H9 (cell line): ENCODE results near the gene CPT1B. TPM values are rescaled to one million over a fixed set of nuclear protein-coding genes. Genes with fewer than 3 reads are reported as not detected.

Experiments
- DNase-seq: peaks from one replicate; pipeline ENCODE4 v3.0.0-alpha.2; 2017
- H2AFZ ChIP-seq: one replicate; pipeline ENCODE4 v1.6.1; 2013; ENCODE audit warnings: mild to moderate bottlenecking, low read length, control low read depth, moderate library complexity
- H2AK5ac ChIP-seq: 2 replicates; pipeline ENCODE4 v1.6.1; 2013; ENCODE audit warnings: low read length, control low read depth, mixed read lengths; ENCODE audit not compliant: insufficient read length
- H2BK120ac ChIP-seq: one replicate; pipeline ENCODE4 v1.6.1; 2013; ENCODE audit warnings: low read depth, mild to moderate bottlenecking, low read length, control low read depth, inconsistent platforms; ENCODE audit not compliant: poor library complexity, severe bottlenecking
- H2BK12ac ChIP-seq: 2 replicates; pipeline ENCODE4 v1.6.1; 2013; ENCODE audit warnings: low read length, control low read depth, mixed read lengths, low read depth; ENCODE audit not compliant: insufficient read length
- H2BK15ac ChIP-seq: 2 replicates; pipeline ENCODE4 v1.6.1; 2013; ENCODE audit warnings: low read depth, low read length, control low read depth
- H2BK20ac ChIP-seq: one replicate; pipeline ENCODE4 v1.6.1; 2013; ENCODE audit warnings: low read depth, mild to moderate bottlenecking, low read length, control low read depth, inconsistent platforms; ENCODE audit not compliant: poor library complexity, severe bottlenecking
- H2BK5ac ChIP-seq: 2 replicates; pipeline ENCODE4 v1.6.1; 2013; ENCODE audit warnings: low read length, control low read depth, mixed read lengths; ENCODE audit not compliant: insufficient read length
- H3K14ac ChIP-seq: 2 replicates; pipeline ENCODE4 v1.6.1; 2013; ENCODE audit warnings: low read length, control low read depth; ENCODE audit not compliant: insufficient read depth
- H3K18ac ChIP-seq: 2 replicates; pipeline ENCODE4 v1.6.1; 2013; ENCODE audit warnings: low read depth, mild to moderate bottlenecking, mixed read lengths, low read length, control low read depth; ENCODE audit not compliant: insufficient read length
- H3K23ac ChIP-seq: 2 replicates; pipeline ENCODE4 v1.6.1; 2013; ENCODE audit warnings: low read length, control low read depth, mixed read lengths, low read depth; ENCODE audit not compliant: insufficient read length
- H3K23me2 ChIP-seq: 2 replicates; pipeline ENCODE4 v1.6.1; 2013; ENCODE audit warnings: low read depth, mild to moderate bottlenecking, mixed read lengths, low read length, control low read depth; ENCODE audit not compliant: insufficient read length, poor library complexity, severe bottlenecking
- H3K27ac ChIP-seq: 2 replicates; pipeline ENCODE4 v1.5.1; 2013; ENCODE audit warnings: low read length, control low read depth, mixed read lengths, low read depth; ENCODE audit not compliant: insufficient read length
- H3K27me3 ChIP-seq: 2 replicates; pipeline ENCODE4 v1.6.1; 2013; ENCODE audit warnings: low read length, control low read depth, inconsistent platforms; ENCODE audit not compliant: insufficient read depth
- H3K4ac ChIP-seq: 2 replicates; pipeline ENCODE4 v1.6.1; 2013; ENCODE audit warnings: low read depth, mild to moderate bottlenecking, control low read depth, inconsistent platforms, low read length, moderate library complexity
- H3K4me1 ChIP-seq: 2 replicates; pipeline ENCODE4 v1.6.1; 2013; ENCODE audit warnings: low read length, control low read depth, inconsistent platforms; ENCODE audit not compliant: insufficient read depth
- H3K4me2 ChIP-seq: 2 replicates; pipeline ENCODE4 v1.6.1; 2013; ENCODE audit warnings: low read length, control low read depth, mixed read lengths; ENCODE audit not compliant: insufficient read length, insufficient read depth
- H3K56ac ChIP-seq: 2 replicates; pipeline ENCODE4 v1.6.1; 2013; ENCODE audit warnings: low read depth, mild to moderate bottlenecking, mixed read lengths, low read length, control low read depth; ENCODE audit not compliant: insufficient read length
- H3K79me1 ChIP-seq: 2 replicates; pipeline ENCODE4 v1.6.1; 2013; ENCODE audit warnings: low read depth, mild to moderate bottlenecking, moderate library complexity, low read length, control low read depth, inconsistent platforms; ENCODE audit not compliant: insufficient read depth, poor library complexity, severe bottlenecking
- H3K79me2 ChIP-seq: 2 replicates; pipeline ENCODE4 v1.6.1; 2013; ENCODE audit warnings: low read length, control low read depth, inconsistent platforms; ENCODE audit not compliant: insufficient read depth
- H3K9ac ChIP-seq: 2 replicates; pipeline ENCODE4 v1.6.1; 2013; ENCODE audit warnings: low read length, control low read depth, mixed read lengths; ENCODE audit not compliant: insufficient read length; ENCODE audit errors: extremely low read depth
- H3K9me3 ChIP-seq: one replicate; pipeline ENCODE4 v1.6.1; 2013; ENCODE audit warnings: low read depth, low read length, inconsistent platforms; ENCODE audit not compliant: control insufficient read depth
- H3T11ph ChIP-seq: one replicate; pipeline ENCODE4 v1.6.1; 2013; ENCODE audit warnings: mild to moderate bottlenecking, low read length, control low read depth, inconsistent platforms
- H4K20me1 ChIP-seq: one replicate; pipeline ENCODE4 v1.6.1; 2013; ENCODE audit not compliant: control insufficient read depth, insufficient read length, insufficient read depth
- H4K5ac ChIP-seq: 2 replicates; pipeline ENCODE4 v1.6.1; 2013; ENCODE audit warnings: low read depth, mild to moderate bottlenecking, mixed read lengths, low read length, control low read depth; ENCODE audit not compliant: insufficient read length
- H4K8ac ChIP-seq: replicated peaks from 2 replicates; pipeline ENCODE4 v1.6.1; 2013; ENCODE audit warnings: low read length, control low read depth, mixed read lengths, low read depth; ENCODE audit not compliant: insufficient read length
- H4K91ac ChIP-seq: 2 replicates; pipeline ENCODE4 v1.6.1; 2013; ENCODE audit warnings: low read depth, mild to moderate bottlenecking, moderate library complexity, mixed read lengths, low read length, control low read depth; ENCODE audit not compliant: insufficient read length
- H3K27ac Mint-ChIP-seq, 3 experiments: 2 replicates in 2 of 3; 3 replicates in 1 of 3; pipeline ENCODE4 v1.8.0; 2020 to 2021; ENCODE audit warnings: mixed read lengths in 3 of 3, mild to moderate bottlenecking in 1 of 3, moderate library complexity in 1 of 3
- H3K27me3 Mint-ChIP-seq: 2 replicates; pipeline ENCODE4 v1.8.0; 2021; ENCODE audit warnings: low read depth, mild to moderate bottlenecking, moderate library complexity, mixed read lengths
- H3K36me3 Mint-ChIP-seq, 3 experiments: 2 replicates in 2 of 3; 3 replicates in 1 of 3; pipeline ENCODE4 v1.8.0; 2020 to 2021; ENCODE audit warnings: low read depth in 3 of 3, mixed read lengths in 3 of 3; ENCODE audit not compliant: insufficient read depth in 1 of 3
- H3K4me1 Mint-ChIP-seq, 2 experiments: 2 replicates each; pipeline ENCODE4 v1.8.0; 2020; ENCODE audit warnings: mixed read lengths in 2 of 2
- H3K4me3 Mint-ChIP-seq, 2 experiments: 2 replicates in 1 of 2; 3 replicates in 1 of 2; pipeline ENCODE4 v1.8.0; 2020 to 2021; ENCODE audit warnings: mild to moderate bottlenecking in 2 of 2, mixed read lengths in 2 of 2, moderate library complexity in 1 of 2
- H3K9me3 Mint-ChIP-seq, 2 experiments: 2 replicates in 1 of 2; 3 replicates in 1 of 2; pipeline ENCODE4 v1.8.0; 2020; ENCODE audit warnings: mild to moderate bottlenecking in 2 of 2, mixed read lengths in 2 of 2, moderate library complexity in 1 of 2
- CTCF ChIP-seq: fragments of 200-600 bp; sonication (generic); conservative IDR thresholded peaks from 3 replicates; pipeline ENCODE4 v1.8.0; 2021; ENCODE audit warnings: antibody characterized with exemption, mild to moderate bottlenecking
- WGBS: extraction: QIAGEN DNeasy Blood & Tissue Kit; methylation state at CpG from one replicate; pipeline ENCODE4 v1.1.7; 2013; ENCODE audit warnings: missing lambda C conversion rate, low lambda C conversion rate, mixed read lengths; ENCODE audit not compliant: insufficient read length; ENCODE audit errors: extremely low coverage; 5-methylcytosine and 5-hydroxymethylcytosine counted together
- total RNA-seq: library from RNA; stranded (reverse); gene quantifications from 2 replicates; pipeline ENCODE4 v1.2.1, GENCODE V29; 2021

Gene CPT1B
- total RNA-seq, 1 experiment from 2014 or later = 65.7 TPM

- H3K9me3 ChIP-seq = no peaks in the 10 kb centered on the region
- no peaks in the 10 kb centered on the region for H3K23me2 ChIP-seq
- H3K9me3 Mint-ChIP-seq = no peaks in the 10 kb centered on the region
- no peaks in the 10 kb centered on the region for H3K79me2 ChIP-seq
- no CpG with 5 or more reads among the region's 11 CpGs for WGBS
- H3K27me3 ChIP-seq = no peaks in the 10 kb centered on the region
- H2BK12ac ChIP-seq = no peak overlapping the region
- no peak overlapping the region for H3K14ac ChIP-seq
- no peak overlapping the region for H3K4me2 ChIP-seq
- no peak overlapping the region for H2BK15ac ChIP-seq
- no peak overlapping the region for H3K9ac ChIP-seq
- H3K23ac ChIP-seq = no peak overlapping the region
- no peaks in the 10 kb centered on the region for H4K20me1 ChIP-seq
- TF ChIP-seq CTCF = no peak
- H3T11ph ChIP-seq = no peak overlapping the region
- no peaks in the 10 kb centered on the region; the same call in 1 of the 2 replicates for H3K27me3 Mint-ChIP-seq
- no peak overlapping the region for H4K8ac ChIP-seq
- H3K79me1 ChIP-seq = no peaks in the 10 kb centered on the region
- H3K27ac Mint-ChIP-seq = no peak overlapping the region
- H4K91ac ChIP-seq = no peak overlapping the region
- no peak overlapping the region for H3K56ac ChIP-seq
- no peaks in the 10 kb centered on the region for H3K4me1 Mint-ChIP-seq
- no peak overlapping the region for H3K18ac ChIP-seq
- H2BK120ac ChIP-seq = no peak overlapping the region
- H4K5ac ChIP-seq = no peak overlapping the region
- DNase-seq = no peak
- no peak overlapping the region for H2BK5ac ChIP-seq
- no peak overlapping the region for H2AFZ ChIP-seq
- H3K4me1 ChIP-seq = no peaks in the 10 kb centered on the region
- peaks cover 11 to 75% (median 68%) of the 10 kb centered on the region in 3 experiments for H3K36me3 Mint-ChIP-seq
- H3K27ac ChIP-seq = no peak overlapping the region
- no peak overlapping the region for H2BK20ac ChIP-seq
- no peak overlapping the region for H2AK5ac ChIP-seq
- H3K4me3 Mint-ChIP-seq = no peak overlapping the region
- no peak overlapping the region for H3K4ac ChIP-seq
These were observed 3.9 kb downstream of the CPT1B start for GRCh38 chr22:50574383-50574755.
